ENCODE results near the gene TSPAN10.

TSPAN10 gene

GRCh38 chr17:81664051-81664470 is 27.1 kb downstream of the TSPAN10 start:
- no peak for DNase-seq

GRCh38 chr17:81665205-81666091 is 28.5 kb downstream of the TSPAN10 start:
- peak; percentile 25 for DNase-seq

GRCh38 chr17:81666092-81666341 is 29.0 kb downstream of the TSPAN10 start:
- DNase-seq = no peak

- DNase-seq = peak; percentile 97
These were observed 29.6 kb downstream of the TSPAN10 start, which contains the start of the genes CCDC137 and OXLD1 for GRCh38 chr17:81666342-81667191. Gene CCDC137, plus strand, starts transcription at chr17:81666737. Its CDS starts 30 bp downstream, at chr17:81666767. Gene OXLD1, minus strand, starts transcription at chr17:81666605. Its CDS starts 28 bp downstream, at chr17:81666577.

- DNase-seq = no peak
These were observed 30.8 kb downstream of the TSPAN10 start for GRCh38 chr17:81667754-81668153.

- no peak for DNase-seq
These were observed 35.5 kb downstream of the TSPAN10 start for GRCh38 chr17:81672504-81672903.

GRCh38 chr17:81672954-81673353 is 36.0 kb downstream of the TSPAN10 start:
- no peak for DNase-seq

- DNase-seq = no peak
These were observed 36.7 kb downstream of the TSPAN10 start for GRCh38 chr17:81673561-81674258.

GRCh38 chr17:81675515-81676221 is 38.7 kb downstream of the TSPAN10 start:
- DNase-seq = peak; percentile 38

- no peak for DNase-seq
These were observed 39.9 kb downstream of the TSPAN10 start for GRCh38 chr17:81676906-81677305.

- no peak for DNase-seq
These were observed 43.2 kb downstream of the TSPAN10 start for GRCh38 chr17:81680150-81680549.

- DNase-seq = no peak
These were observed 44.7 kb downstream of the TSPAN10 start for GRCh38 chr17:81681672-81682071.

GRCh38 chr17:81682565-81683207 is 45.7 kb downstream of the TSPAN10 start:
- no peak for DNase-seq

- DNase-seq = no peak
These were observed 46.2 kb downstream of the TSPAN10 start for GRCh38 chr17:81683208-81683583.

GRCh38 chr17:81683584-81684441 is 46.8 kb downstream of the TSPAN10 start, which contains the start of the genes ARL16 and HGS:
Gene ARL16, minus strand, starts transcription at chr17:81683797. Its CDS starts 44 bp downstream, at chr17:81683753.
Gene HGS, plus strand, starts transcription at chr17:81684011. Its CDS starts 56 bp downstream, at chr17:81684067.
- peak; percentile 99 for DNase-seq

GRCh38 chr17:81684442-81684911 is 47.5 kb downstream of the TSPAN10 start:
- no peak for DNase-seq

- DNase-seq = peak; percentile 40
These were observed 48.1 kb downstream of the TSPAN10 start for GRCh38 chr17:81685108-81685507.

GRCh38 chr17:81686614-81687013 is 49.6 kb downstream of the TSPAN10 start:
- no peak for DNase-seq

GRCh38 chr17:81687770-81688541 is 51.0 kb downstream of the TSPAN10 start:
- no peak for DNase-seq

- no peak for DNase-seq
These were observed 51.6 kb downstream of the TSPAN10 start for GRCh38 chr17:81688616-81689015.

Measured in fibroblast of skin of scalp (primary cell).